ENCODE measurements around the gene ASCL3. TPM values are rescaled to one million over a fixed set of nuclear protein-coding genes. Genes with fewer than 3 reads are reported as not detected.
"Not testable (repeated sequence)": the region's sequence is repeated elsewhere in the genome, so short reads cannot be mapped to it uniquely, and the experiment has no call there.

ASCL3 gene
- total RNA-seq, 1 experiment from 2014 or later: not detected

GRCh38 chr11:8910649-8911026, 32.2 kb downstream of the ASCL3 start:
- DNase-seq (ENCODE audit: low read depth): no peak

DNA sequence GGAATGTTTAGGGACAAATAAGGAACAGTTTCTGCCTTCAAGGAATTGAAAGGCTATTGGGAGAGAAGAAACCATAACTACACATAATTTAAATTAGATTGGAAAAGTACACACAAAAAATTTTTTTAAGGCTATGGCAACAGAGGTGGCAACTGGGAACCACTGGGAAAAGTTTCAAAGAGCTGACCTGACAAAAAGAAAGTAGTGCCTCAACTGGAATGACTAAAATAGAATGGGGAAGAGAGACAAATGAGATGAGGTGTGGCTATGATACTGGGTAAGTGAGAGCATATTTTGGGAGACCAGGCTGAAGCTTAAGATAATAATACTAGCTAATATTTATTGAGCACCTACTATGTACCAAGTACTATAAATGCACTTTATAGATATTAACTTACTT, 34.7 kb downstream of the ASCL3 start:
- DNase-seq (ENCODE audit: low read depth): no peak

DNA sequence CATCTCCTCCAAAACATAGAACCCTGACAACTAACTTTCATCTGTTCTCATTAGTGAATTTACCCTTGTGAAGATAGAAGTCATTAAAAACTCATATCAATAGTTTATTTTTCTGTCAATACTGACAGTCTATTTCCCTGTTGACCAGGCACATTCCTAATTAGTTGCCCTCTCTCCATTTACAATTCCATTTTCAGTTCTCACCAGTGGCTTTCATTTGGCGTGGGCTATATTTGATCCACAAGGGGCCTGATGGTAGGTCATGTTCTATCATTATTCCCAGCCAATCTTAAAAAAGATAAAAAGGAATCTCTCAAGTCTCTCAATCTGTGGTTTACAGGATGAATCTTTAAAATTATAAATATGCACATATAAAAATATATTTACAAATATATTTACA, 35.7 kb downstream of the ASCL3 start:
- no peak for DNase-seq (ENCODE audit: low read depth)

DNA sequence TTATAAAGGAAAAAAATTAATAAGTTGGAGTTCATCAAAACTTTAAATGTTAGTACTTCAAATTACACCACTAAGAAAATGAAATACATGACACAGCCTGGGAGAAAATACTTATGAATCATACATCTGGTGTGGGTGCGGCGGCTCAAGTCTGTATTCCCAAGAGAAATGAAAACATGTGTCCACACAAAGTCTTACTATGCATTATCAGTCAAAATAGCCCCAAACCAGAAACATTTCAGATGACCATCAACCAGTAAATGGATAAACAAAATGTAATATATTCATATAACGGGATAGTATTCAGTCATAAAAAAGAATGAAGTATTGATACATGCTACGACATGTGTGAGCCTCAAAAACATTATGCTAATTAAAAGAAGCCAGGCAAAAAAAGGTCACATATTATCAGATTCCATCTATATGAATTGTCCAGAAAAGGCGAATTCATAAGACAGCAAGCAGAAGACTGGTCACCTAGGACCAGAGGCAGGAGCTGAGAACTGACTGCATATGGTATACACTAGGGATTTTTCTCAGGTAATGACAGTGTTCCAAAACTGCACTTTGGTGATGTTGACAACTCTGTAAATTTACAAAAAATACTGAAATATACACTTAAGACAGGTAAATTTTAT, 37.2 kb downstream of the ASCL3 start:
- peak; percentile 86 for DNase-seq (ENCODE audit: low read depth)

DNA sequence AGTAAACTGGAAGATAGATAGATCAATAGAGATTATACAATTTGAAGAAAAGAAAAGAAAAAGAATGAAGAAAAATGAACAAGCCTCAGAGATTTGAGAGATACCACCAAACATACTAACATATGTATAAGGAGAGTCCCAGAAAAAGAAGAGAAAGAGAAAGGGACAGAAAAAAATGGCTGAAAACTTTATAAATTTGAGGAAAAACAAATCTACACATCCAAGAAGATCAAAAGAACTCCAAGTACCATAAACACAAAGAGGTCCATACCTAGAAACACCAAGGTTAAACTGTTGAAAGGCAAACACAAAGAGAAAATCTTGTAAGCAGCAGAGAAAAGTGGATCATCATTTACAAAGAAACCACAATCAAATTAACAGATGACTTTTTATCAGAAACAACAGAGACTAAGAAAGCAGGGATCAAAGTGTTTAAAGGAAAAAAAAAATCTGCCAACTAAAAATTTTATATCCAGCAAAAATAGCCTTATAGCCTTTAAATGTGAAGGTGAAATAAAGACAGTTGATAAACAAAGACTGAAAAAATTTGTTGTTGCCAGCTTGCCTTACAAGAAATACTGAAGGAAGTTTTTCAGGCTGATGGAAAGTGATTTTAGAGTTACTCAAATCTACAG, 43.6 kb downstream of the ASCL3 start:
- DNase-seq (ENCODE audit: low read depth): no peak

GRCh38 chr11:8891185-8891584, 51.6 kb downstream of the ASCL3 start:
- DNase-seq (ENCODE audit: low read depth): not testable (repeated sequence)

Other genes starting within 250 kb of the ASCL3 start
- gene AKIP1, start 31.8 kb downstream of the ASCL3 start, total RNA-seq (2014; rRNA removed): 87.8 and 89.8 TPM in 2 replicates
- not detected in 2 replicates for gene C11orf16, start 10.1 kb downstream of the ASCL3 start, total RNA-seq (2014; rRNA removed)
- 46.2 and 47.3 TPM in 2 replicates for gene TMEM9B, start 21.4 kb upstream of the ASCL3 start, total RNA-seq (2014; rRNA removed)
- gene NRIP3, start 61.0 kb upstream of the ASCL3 start, total RNA-seq (2014; rRNA removed): 23.4 and 26.2 TPM in 2 replicates
- gene SCUBE2, start 148.6 kb upstream of the ASCL3 start, total RNA-seq (2014; rRNA removed): 0.06 and 0.11 TPM in 2 replicates